Trophoblast cell (in vitro differentiated cells and primary cell): ENCODE results near the gene RPL5.

Experiments
- DNase-seq, 2 donors: peaks; one replicate each; pipeline ENCODE4 v3.0.0-alpha.2; 2016
- H2AFZ ChIP-seq: 2 replicates; pipeline ENCODE4 v1.6.1; 2013; ENCODE audit warnings: low read length, moderate library complexity, mild to moderate bottlenecking; ENCODE audit not compliant: insufficient read depth, poor library complexity
- H2AK5ac ChIP-seq: 2 replicates; pipeline ENCODE4 v1.6.1; 2013; ENCODE audit warnings: mild to moderate bottlenecking, low read length
- H2BK120ac ChIP-seq: 2 replicates; pipeline ENCODE4 v1.6.1; 2013; ENCODE audit warnings: low read length, mild to moderate bottlenecking, moderate library complexity; ENCODE audit not compliant: insufficient read depth, poor library complexity
- H2BK12ac ChIP-seq: 2 replicates; pipeline ENCODE4 v1.6.1; 2013; ENCODE audit warnings: mild to moderate bottlenecking, low read length, moderate library complexity
- H2BK5ac ChIP-seq: 2 replicates; pipeline ENCODE4 v1.6.1; 2013; ENCODE audit warnings: low read length, low read depth, moderate library complexity, mild to moderate bottlenecking; ENCODE audit not compliant: poor library complexity
- H3K14ac ChIP-seq: 2 replicates; pipeline ENCODE4 v1.6.1; 2013; ENCODE audit warnings: mild to moderate bottlenecking, low read length
- H3K18ac ChIP-seq: 2 replicates; pipeline ENCODE4 v1.6.1; 2013; ENCODE audit warnings: mild to moderate bottlenecking, low read length
- H3K23ac ChIP-seq: 2 replicates; pipeline ENCODE4 v1.6.1; 2013; ENCODE audit warnings: low read length
- H3K27ac ChIP-seq: 2 replicates; pipeline ENCODE4 v1.5.1; 2013; ENCODE audit warnings: low read depth, mild to moderate bottlenecking, inconsistent platforms, low read length, moderate library complexity
- H3K27me3 ChIP-seq: 2 replicates; pipeline ENCODE4 v1.6.1; 2013; ENCODE audit warnings: inconsistent platforms, mild to moderate bottlenecking, low read length, moderate library complexity; ENCODE audit not compliant: insufficient read depth
- H3K36me3 ChIP-seq, 2 experiments: 1 replicate in 1 of 2; 2 replicates in 1 of 2; pipeline ENCODE4 v1.6.1; 2013; ENCODE audit warnings: low read length in 2 of 2, mild to moderate bottlenecking in 2 of 2, moderate library complexity in 1 of 2; ENCODE audit not compliant: insufficient read depth in 2 of 2, control insufficient read depth in 1 of 2
- H3K4ac ChIP-seq: 2 replicates; pipeline ENCODE4 v1.6.1; 2013; ENCODE audit warnings: low read depth, mild to moderate bottlenecking, low read length, moderate library complexity
- H3K4me1 ChIP-seq, 2 experiments: 1 replicate in 1 of 2; 2 replicates in 1 of 2; pipeline ENCODE4 v1.6.1; 2013; ENCODE audit warnings: low read length in 2 of 2, mild to moderate bottlenecking in 2 of 2, moderate library complexity in 1 of 2; ENCODE audit not compliant: insufficient read depth in 2 of 2, control insufficient read depth in 1 of 2
- H3K4me2 ChIP-seq: 2 replicates; pipeline ENCODE4 v1.6.1; 2013; ENCODE audit warnings: inconsistent platforms, mild to moderate bottlenecking, low read length, moderate library complexity
- H3K4me3 ChIP-seq: 2 replicates; pipeline ENCODE4 v1.5.1; 2013; ENCODE audit warnings: mild to moderate bottlenecking, low read depth, low read length, inconsistent platforms
- H3K79me1 ChIP-seq: one replicate; pipeline ENCODE4 v1.6.1; 2013; ENCODE audit warnings: low read length
- H3K79me2 ChIP-seq: 2 replicates; pipeline ENCODE4 v1.6.1; 2013; ENCODE audit warnings: low read length, mild to moderate bottlenecking; ENCODE audit not compliant: control insufficient read depth, insufficient read depth, poor library complexity
- H3K9ac ChIP-seq: 2 replicates; pipeline ENCODE4 v1.6.1; 2013; ENCODE audit warnings: mild to moderate bottlenecking, low read length
- H3K9me3 ChIP-seq: 2 replicates; pipeline ENCODE4 v1.6.1; 2013; ENCODE audit warnings: low read depth, mild to moderate bottlenecking, control low read depth, inconsistent platforms, low read length; ENCODE audit not compliant: insufficient read depth
- H4K12ac ChIP-seq: 2 replicates; pipeline ENCODE4 v1.6.1; 2013; ENCODE audit warnings: low read depth, mild to moderate bottlenecking, low read length, moderate library complexity
- H4K8ac ChIP-seq: 2 replicates; pipeline ENCODE4 v1.6.1; 2013; ENCODE audit warnings: low read depth, mild to moderate bottlenecking, low read length, moderate library complexity
- H4K91ac ChIP-seq: one replicate; pipeline ENCODE4 v1.6.1; 2013; ENCODE audit warnings: low read depth, mild to moderate bottlenecking, low read length, moderate library complexity
- WGBS: extraction: QIAGEN DNeasy Blood & Tissue Kit; methylation state at CpG from one replicate; pipeline ENCODE4 v1.1.7; 2013; ENCODE audit warnings: missing lambda C conversion rate; ENCODE audit not compliant: insufficient read length, insufficient coverage; ENCODE audit errors: extremely low coverage; 5-methylcytosine and 5-hydroxymethylcytosine counted together

Gene RPL5

GRCh38 chr1:92883297-92883696 lies 51.5 kb downstream of the RPL5 start:
- Histone ChIP-seq H3K4ac (no peak overlapping the region), H3K9ac (no peak overlapping the region), H3K23ac (no peak overlapping the region), H3K9me3 (no peaks in the 10 kb centered on the region), H4K12ac (no peak overlapping the region), H3K4me3 (no peak overlapping the region), H3K27ac (no peak overlapping the region), H3K36me3 (no peaks in the 10 kb centered on the region), H3K79me2 (no peaks in the 10 kb centered on the region), H2BK5ac (no peak overlapping the region), H3K27me3 (no peaks in the 10 kb centered on the region), H4K91ac (no peak overlapping the region), H2BK12ac (no peak overlapping the region), H3K79me1 (no peaks in the 10 kb centered on the region), H4K8ac (no peak overlapping the region), H2AFZ (no peak overlapping the region), H2BK120ac (no peak overlapping the region), H3K14ac (no peak overlapping the region), H2AK5ac (no peak overlapping the region), H3K4me1 (peaks cover 0 to 5% of the 10 kb centered on the region in 2 experiments), H3K18ac (no peak overlapping the region), H3K4me2 (no peak overlapping the region)
- DNase-seq = no peak

GRCh38 chr1:92884195-92884594 lies 52.4 kb downstream of the RPL5 start:
- WGBS = no CpG with 5 or more reads among the region's 1 CpG
- no peak overlapping the region for H2AFZ ChIP-seq
- no peak overlapping the region for H3K14ac ChIP-seq
- H3K4ac ChIP-seq = no peak overlapping the region
- H3K4me3 ChIP-seq = no peak overlapping the region
- H3K18ac ChIP-seq = no peak overlapping the region
- H2BK12ac ChIP-seq = no peak overlapping the region
- no peaks in the 10 kb centered on the region for H3K27me3 ChIP-seq
- no peak overlapping the region for H4K12ac ChIP-seq
- no peak overlapping the region for H3K4me2 ChIP-seq
- H4K91ac ChIP-seq = no peak overlapping the region
- H4K8ac ChIP-seq = no peak overlapping the region
- no peak overlapping the region for H2BK5ac ChIP-seq
- H3K9me3 ChIP-seq = no peaks in the 10 kb centered on the region
- no peak overlapping the region for H3K23ac ChIP-seq
- no peaks in the 10 kb centered on the region for H3K36me3 ChIP-seq
- no peak overlapping the region for H3K9ac ChIP-seq
- peaks cover 0 to 5% of the 10 kb centered on the region in 2 experiments for H3K4me1 ChIP-seq
- H3K27ac ChIP-seq = no peak overlapping the region
- no peak overlapping the region for H2AK5ac ChIP-seq
- H2BK120ac ChIP-seq = no peak overlapping the region
- H3K79me2 ChIP-seq = no peaks in the 10 kb centered on the region
- no peak for DNase-seq
- no peaks in the 10 kb centered on the region for H3K79me1 ChIP-seq

GRCh38 chr1:92886886-92887419 lies 55.1 kb downstream of the RPL5 start:
- no peaks in the 10 kb centered on the region for H3K79me2 ChIP-seq
- H4K12ac ChIP-seq = no peak overlapping the region
- H4K91ac ChIP-seq = no peak overlapping the region
- no peak overlapping the region for H2AFZ ChIP-seq
- no CpG with 5 or more reads among the region's 2 CpGs for WGBS
- no peak overlapping the region for H2AK5ac ChIP-seq
- no peak overlapping the region for H4K8ac ChIP-seq
- H3K9me3 ChIP-seq = peaks cover 4% of the 10 kb centered on the region
- no peak overlapping the region for H3K27ac ChIP-seq
- no peak overlapping the region for H3K9ac ChIP-seq
- no peak overlapping the region for H3K14ac ChIP-seq
- no peak overlapping the region for H3K4ac ChIP-seq
- peaks cover 0 to 5% of the 10 kb centered on the region in 2 experiments for H3K4me1 ChIP-seq
- H2BK5ac ChIP-seq = no peak overlapping the region
- no peak overlapping the region for H2BK12ac ChIP-seq
- no peaks in the 10 kb centered on the region for H3K27me3 ChIP-seq
- H3K4me3 ChIP-seq = no peak overlapping the region
- no peaks in the 10 kb centered on the region for H3K36me3 ChIP-seq
- no peak for DNase-seq
- no peak overlapping the region for H2BK120ac ChIP-seq
- no peak overlapping the region for H3K23ac ChIP-seq
- no peak overlapping the region for H3K18ac ChIP-seq
- no peaks in the 10 kb centered on the region for H3K79me1 ChIP-seq
- no peak overlapping the region for H3K4me2 ChIP-seq

GRCh38 chr1:92887465-92887864 lies 55.6 kb downstream of the RPL5 start:
- H3K79me1 ChIP-seq = no peaks in the 10 kb centered on the region
- H3K27ac ChIP-seq = no peak overlapping the region
- no peaks in the 10 kb centered on the region for H3K79me2 ChIP-seq
- no peaks in the 10 kb centered on the region for H3K36me3 ChIP-seq
- no peak overlapping the region for H3K4ac ChIP-seq
- H3K4me1 ChIP-seq = peaks cover 0 to 5% of the 10 kb centered on the region in 2 experiments
- peaks cover 6% of the 10 kb centered on the region for H3K9me3 ChIP-seq
- H2BK120ac ChIP-seq = no peak overlapping the region
- H4K12ac ChIP-seq = no peak overlapping the region
- H4K8ac ChIP-seq = no peak overlapping the region
- H2AFZ ChIP-seq = no peak overlapping the region
- H2AK5ac ChIP-seq = no peak overlapping the region
- H2BK12ac ChIP-seq = no peak overlapping the region
- no peak overlapping the region for H3K4me2 ChIP-seq
- H3K23ac ChIP-seq = no peak overlapping the region
- no peak overlapping the region for H3K14ac ChIP-seq
- DNase-seq = no peak
- no peak overlapping the region for H2BK5ac ChIP-seq
- no peaks in the 10 kb centered on the region for H3K27me3 ChIP-seq
- no peak overlapping the region for H4K91ac ChIP-seq
- no peak overlapping the region for H3K9ac ChIP-seq
- no peak overlapping the region for H3K18ac ChIP-seq
- WGBS = no CpG with 5 or more reads among the region's 2 CpGs
- no peak overlapping the region for H3K4me3 ChIP-seq
